ENCODE data around the gene UQCC2.

The UQCC2 gene

DNA sequence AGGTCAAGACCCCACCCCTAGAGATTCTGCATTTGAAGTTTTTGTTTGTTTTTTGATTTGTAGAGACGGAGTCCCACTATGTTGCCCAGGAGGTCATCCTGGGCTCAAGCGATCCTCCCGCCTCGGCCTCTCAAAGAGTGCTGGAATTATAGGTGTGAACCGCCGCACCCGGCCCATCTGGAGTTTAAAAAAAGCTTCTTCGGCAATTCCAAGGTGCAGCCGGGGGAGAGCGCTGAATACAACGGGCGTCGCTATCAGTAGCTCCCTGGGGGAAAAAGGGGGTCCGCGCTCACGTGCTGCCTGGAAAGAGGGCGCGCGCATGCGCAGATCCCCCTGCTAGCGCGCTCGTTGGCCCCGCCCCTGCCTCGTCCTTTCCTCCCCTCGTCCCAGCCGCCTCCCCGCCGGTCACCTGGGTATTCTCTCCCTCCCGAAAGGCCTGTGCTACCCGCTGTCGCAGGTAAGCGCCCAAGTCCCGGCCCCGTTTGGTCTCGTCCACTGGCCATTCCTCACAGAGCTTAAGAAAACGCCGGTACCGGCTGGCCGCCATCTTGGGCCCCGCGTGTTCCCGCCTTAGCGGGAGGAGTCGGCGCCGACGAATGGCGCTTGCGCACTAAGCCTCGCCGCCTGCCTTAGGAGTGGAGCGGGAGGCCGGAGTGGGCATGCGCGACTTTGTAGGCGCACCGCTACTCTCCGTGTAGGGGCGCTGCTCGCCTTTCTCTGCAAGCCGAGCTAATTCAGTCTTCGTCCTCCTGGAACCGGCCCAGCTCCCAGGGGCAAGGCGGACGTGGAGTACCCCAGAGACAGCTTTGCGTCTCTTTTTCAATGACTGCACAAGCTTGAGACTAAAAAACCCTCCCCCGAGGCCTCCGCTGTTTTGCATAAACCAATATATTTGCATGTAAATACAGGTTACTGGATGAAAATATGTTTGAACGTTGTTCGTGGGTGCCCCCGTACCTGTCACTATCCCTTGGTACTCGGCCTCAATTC is at the start of gene UQCC2:
Gene UQCC2, minus strand, starts transcription at position 561 of the 990 bp plus-strand sequence. Its CDS starts 14 bp downstream, at position 547.
- peak; percentile 93 to 96 for DNase-seq

DNA sequence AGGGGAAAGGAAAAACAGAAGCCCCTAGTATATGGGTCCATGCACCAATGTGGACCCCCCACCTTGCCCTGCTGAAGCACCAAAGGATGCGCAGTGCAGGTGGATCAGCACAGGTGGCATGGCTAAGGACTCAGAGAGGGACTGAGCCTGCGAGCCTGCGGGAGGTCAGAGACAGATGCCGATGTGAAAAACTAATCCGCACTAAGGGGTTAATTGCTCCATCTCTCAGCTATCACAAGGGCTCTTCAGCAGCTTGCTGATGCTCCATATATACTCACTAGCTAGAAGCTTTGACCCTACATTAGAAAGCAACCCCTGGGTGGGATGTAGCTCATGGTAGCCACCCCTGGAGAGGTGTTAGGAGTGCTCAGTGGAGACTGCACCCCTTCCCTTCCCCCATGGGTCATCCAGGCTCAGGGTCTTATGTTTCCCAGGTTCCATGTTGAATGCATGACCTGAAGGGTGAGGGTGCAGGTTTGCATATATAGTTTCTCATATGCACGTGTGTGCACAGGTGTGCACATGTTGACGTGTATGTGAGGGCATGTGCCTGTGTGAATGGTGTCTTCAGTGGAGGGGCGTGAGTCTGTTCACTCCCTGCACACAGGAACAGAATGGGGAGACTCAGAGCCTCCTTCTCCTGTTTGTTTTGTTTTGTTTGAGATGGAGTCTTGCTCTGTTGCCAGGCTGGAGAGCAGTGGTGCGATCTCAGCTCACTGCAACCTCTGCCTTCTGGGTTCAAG is 48.6 kb upstream of the UQCC2 start:
- no peak for DNase-seq

DNA sequence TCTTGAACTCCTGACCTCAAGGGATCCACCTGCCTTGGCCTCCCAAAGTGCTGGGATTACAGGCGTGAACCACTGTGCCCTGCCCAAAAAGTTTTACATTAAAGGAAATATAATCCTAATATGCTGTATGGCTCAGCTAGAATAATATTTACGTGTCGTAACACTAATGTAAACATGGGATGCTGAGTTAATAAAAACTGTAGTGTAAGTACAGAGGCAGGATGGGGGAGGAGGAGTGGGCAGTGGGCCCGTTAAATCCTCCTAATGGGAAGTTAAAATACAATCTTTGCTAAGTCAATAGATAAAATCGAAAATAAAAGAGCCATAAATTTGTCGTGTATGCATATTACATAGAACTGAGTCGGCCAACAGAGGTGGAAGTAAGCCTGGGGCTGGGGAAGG is 47.3 kb upstream of the UQCC2 start:
- no peak for DNase-seq

DNA sequence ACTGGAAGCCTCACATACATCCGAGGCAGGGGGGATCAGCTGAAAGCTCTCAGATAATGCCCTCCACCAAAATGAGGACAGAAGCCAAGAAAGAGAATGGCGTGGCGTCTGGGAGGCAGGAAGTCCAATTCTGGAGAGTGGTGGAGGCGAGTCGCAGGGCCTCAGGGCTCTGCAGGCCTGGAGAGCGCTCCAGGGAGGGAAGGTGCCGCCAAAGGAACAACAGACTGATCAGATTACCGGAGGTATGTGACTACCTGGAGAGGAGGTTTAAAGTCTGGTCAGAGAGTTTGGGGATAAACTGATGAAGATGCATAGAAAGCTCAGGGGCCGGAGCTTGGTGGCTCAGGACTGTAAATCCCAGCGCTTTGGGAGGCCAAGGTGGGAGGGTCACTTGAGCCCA is 46.4 kb upstream of the UQCC2 start:
- no peak for DNase-seq

DNA sequence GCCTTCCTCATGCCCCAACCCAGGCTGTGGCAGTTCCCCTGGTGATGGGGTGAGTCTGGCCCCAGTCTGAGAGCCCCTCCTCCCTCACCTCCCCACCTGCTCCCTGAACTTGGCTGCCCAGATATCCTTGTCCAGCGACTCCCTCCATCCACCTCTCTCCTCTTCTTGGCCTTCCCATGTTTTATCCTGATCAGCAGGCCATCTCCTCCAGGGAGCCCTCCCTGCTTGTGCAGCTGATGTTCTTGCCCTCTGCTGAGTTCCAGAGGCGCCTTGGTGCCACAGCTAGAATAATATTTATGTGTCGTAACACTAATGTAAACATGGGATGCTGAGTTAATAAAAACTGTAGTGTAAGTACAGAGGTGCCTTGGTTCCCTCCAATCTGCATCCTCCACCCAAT is 45.6 kb upstream of the UQCC2 start:
- DNase-seq = no peak

DNA sequence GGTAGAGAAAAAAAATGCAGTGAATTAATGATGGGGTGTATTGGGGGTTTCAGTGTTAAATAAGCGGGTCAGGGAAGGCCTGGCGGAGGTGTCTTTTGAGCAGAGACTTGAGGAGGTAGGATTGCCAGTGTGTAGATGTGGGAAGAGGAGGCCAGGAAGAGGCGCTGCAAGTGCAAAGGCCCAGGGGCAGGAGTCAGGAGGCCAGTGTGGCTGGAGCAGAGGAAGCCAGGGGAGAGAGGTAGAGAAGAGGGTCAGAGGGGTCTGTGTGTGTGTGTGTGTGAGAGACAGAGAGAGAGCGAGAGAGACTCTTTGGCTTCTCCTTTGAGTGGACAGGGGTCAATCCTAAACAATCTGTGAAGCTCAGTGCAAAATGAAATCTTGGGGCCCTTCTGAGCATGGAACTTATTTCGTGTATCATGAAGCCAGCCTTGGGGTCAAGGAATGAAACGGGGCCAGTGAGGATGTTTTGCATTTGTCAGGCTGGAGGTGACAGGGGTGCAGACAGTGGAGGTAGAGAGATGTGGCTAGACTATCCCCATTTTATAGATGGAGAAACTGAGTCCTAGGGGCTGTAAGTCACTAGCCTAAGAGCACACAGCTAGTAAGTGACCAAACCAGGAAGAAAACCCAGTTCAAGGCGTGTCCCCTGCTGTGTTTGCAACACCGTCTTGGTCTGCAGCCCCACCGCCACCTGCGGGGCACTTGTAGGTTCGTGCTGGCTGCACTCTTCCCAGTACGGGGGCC is 44.9 kb upstream of the UQCC2 start:
- no peak for DNase-seq

DNA sequence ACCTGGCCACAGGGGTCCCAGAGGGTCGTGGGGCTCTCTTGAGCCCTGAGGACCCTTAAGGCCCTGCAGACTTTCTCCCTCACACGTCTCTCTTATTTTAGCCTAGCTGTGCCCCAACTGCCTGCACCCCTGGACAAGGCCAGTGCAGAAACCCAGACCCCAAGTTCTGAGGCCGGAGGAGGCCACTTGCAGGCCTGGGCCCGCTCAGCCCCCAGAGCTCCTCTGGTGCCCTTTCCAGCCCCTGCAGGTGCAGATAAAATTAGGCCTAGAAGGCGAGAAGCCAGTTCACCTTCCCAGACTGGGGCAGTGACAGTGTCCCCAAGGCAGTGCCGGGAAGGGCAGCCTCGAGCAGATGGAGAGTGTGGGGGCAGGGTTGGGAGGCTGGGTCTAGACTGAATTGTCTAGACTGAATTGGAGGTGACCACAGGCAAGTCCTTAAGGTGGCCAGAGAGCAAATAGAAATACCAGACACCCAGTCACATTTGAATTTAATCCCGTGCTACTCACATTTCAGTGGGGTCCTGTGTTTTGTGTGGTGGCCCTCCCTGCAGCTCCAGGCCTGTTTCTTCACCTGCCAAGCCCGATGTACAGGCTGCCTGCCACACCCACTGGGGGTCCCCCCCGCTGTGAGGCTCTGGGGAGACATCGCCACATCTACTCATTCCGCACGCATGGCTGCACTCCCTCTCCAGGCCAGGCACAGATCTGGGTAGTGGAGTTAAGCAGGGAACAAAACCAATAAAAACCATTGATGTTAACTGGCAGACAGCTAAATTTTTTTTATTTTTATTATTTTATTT is 43.8 kb upstream of the UQCC2 start:
- no peak for DNase-seq

DNA sequence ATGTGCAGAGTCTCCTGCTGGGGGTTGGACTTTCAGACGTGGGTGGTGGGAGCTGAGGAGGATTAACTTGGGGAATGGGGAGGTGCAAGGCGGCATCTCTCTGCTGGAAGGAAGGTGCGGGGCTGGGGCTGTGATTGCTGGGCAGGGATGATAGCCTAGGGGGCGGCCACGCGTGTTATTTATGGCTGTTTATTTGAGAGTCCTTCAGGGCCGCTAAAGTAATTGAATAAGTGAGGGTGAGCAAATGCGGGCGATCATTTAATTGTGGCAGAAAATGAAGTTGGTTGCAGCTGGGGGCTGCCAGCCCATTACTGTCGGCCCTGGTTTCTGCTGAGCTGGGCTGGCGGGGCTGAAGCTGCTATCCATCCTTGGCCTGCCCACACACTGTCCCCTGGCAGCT is 42.7 kb upstream of the UQCC2 start:
- no peak for DNase-seq

DNA sequence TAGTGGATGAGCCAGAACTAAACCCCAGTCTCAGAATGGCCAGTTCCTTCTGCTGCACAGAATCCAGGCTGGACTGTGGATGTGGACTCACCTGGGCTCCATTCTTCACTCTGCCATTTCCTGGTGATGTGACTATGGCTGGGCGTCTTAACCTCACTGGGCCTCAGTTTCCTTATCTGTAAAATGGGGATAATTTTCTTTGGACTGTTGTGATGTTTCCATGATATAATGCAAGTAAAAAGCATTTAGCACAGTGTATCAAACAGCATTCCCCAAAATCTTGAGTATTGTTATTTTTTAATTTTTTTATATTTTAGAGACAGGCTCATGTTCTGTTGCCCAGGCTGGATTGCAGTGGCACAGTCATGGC is 41.1 kb upstream of the UQCC2 start:
- DNase-seq = no peak

DNA sequence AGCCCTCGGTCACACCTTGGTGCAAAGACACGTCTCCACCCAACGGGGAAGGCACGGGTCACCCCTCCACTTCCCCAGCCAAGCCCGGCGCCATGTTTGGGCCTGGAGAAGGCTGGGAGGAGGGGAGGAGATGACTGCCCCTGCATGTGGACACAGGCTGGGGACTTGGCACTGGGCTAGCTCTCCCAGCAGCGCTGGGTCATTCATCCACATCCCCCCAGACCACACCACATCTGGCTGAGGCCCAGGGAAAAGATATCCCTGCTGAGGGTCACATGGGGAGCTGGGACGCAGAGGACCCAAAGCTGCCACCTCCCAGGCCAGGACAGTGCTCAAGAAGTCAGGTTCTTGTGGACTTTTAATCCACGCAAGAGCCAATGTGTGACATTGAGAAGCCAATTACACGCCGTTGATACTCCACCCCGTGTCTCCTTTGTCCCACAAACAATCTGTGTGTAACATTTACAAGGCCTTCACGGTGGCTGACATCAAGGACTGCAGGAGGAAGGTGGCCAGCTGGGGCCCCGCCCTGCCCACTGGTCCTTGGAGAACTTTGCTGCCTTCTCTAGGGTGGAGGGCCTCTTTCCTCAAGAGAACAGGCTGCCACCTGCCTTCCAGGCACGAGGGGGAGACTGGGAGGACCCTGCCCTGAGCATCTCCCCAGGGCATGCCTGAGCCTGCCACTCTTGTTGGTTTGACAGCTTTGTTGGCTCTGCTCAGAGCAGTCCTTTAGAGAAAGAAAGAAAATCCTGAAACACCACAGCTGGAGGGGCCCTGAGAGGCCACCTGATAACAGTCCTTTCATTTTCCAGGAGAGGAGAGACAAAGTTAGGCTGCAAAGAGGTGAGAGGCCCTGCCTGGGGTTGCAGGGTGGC is 40.5 kb upstream of the UQCC2 start:
- no peak for DNase-seq

DNA sequence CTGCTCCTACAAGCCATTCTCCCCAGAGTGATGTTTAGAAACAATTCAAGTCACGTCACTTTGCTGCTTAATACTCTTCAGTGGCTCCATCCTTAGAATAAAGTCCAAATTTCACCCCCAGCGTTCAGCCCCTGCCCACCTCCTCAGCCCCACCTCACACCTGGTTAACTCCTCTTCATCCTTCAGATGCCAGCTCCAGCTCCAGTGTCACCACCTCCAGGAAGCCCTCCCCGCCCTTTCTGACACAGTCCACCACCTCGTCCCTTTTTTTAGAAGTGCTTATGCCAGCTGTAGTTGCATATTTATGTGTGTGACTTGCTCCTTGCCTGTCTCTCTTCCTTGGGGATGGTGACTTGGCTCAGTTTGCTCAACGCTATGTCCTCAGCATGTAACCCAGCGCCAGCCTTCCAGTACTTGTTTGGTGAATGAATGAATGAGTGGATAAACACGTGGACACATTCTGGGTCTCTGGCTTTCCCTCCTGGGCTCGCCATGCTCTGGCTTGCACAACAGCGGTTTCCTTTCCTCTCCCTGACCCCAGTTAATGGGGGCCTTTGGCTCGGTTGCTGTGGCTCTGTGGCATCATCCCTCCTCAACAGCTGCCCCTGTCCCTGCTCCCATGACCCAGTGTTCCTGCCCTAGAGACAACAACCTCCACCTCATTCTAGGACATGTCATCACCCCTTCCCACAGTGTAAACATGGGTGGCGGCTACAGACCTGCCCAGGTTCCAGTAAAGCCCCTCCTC is 38.9 kb upstream of the UQCC2 start:
- no peak for DNase-seq

DNA sequence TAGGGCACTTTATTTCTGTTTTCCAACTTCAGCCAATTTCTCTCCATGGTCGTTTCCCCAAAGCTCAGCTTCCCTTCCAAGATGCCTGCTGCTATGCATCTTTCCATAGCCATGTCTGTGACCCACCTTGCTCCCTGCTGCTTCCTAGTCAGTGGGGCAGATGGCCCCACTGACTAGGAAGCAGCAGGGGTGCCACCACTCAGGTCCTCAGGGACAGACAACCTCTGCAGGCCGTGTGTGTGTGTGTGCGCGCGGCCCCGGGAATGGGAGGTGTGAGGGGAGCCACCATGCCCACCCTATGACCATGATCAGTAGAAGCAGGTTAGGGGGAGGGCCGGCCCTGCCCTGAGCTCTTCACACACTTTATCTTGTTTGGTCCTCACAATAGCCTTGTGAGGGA is 37.9 kb upstream of the UQCC2 start:
- DNase-seq = no peak

DNA sequence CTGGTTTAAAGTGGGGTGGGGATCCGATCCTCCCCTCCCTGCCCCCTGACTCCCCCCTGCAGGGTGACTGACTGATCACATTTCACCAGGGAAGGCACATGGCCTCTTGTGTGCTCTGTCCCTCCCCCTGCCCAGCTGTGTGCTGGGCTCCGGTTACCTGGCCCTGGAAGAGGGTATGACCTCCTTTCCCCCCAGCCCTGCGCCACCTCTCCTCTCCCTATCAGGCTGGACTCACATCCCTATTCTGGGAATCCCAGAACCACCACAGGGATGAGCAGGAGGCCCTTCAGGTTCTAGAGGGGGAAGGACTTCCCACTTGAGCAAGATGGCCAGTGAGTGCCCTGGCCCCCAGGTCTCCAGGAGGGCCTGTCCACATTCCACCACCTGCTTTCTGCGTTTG is 37.3 kb upstream of the UQCC2 start:
- DNase-seq = no peak

DNA sequence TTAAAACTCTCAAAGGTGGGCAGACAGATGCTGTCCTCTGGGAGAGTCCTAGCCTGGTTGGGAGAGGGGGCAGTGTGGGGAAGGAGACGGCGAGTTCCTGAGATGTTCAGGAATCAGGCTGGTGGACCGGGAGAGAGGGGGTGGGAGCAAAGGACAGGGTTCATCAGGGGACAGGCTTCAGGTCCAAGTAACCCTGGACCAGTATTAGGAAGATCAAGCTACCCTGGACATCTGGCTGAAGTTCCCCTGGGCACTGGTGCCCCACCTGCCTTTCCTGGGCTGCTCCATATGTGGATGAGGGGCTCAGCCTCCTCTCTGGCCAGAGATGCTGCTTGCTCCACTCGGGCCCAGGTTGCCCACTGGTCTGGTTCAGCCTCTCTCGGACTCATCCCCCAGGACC is 36.3 kb upstream of the UQCC2 start:
- DNase-seq = no peak

DNA sequence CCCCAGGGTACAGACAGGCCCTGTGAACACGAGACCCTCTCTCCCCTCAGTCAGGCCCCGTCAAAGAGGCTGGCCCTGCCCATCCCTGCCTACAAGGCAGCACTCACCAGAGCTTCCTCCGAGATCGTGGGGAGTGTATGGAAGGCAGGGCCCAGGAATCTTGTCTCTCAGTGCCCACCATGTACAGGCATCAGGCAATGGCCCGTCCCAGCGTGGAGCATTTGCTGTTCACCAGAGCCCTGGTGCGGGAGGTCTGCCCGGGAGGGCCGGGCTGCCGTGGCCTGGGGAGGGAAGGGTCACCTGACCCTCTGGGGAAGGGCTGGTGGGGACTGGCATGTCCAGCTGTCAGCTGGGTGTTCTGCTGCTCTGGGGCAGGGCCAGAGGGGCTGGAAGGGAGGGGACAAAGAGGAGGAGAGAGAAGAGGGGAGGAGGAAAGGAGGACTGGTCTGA is 35.2 kb upstream of the UQCC2 start, which contains the start of gene IP6K3:
Gene IP6K3, minus strand, starts transcription at position 255 of the 450 bp plus-strand sequence. CDS start 11,429 bp downstream, outside the sequence.
- peak; percentile 85 to 87 for DNase-seq

DNA sequence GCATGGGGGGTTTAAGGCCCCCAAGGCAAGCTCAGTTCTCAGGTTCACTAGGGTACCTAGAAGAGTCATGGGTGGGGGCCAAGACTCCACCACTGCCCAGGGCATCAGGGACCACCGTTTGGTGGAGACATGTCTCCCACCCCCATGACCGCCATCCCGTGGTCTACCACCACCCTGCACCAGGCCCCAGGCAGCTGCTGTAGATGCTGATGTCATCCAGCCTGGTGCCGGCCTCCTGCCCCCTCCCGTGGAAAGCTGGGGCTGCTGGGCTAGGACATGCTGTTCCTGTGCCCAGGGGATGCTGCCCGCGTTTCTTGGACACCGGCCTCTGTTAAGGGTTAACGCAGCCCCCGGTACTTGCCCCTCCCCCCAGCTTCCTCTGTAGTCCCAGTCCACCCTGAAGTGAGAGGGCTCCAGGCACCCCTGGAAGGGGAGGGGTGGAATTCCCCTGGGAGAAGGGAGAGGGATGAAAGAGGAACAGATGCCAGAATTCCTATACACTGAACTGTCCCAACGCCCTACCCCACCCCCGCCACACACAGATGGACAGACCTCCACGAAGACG is 34.6 kb upstream of the UQCC2 start:
- DNase-seq = peak in 1 of 2 donors; percentile 62

DNA sequence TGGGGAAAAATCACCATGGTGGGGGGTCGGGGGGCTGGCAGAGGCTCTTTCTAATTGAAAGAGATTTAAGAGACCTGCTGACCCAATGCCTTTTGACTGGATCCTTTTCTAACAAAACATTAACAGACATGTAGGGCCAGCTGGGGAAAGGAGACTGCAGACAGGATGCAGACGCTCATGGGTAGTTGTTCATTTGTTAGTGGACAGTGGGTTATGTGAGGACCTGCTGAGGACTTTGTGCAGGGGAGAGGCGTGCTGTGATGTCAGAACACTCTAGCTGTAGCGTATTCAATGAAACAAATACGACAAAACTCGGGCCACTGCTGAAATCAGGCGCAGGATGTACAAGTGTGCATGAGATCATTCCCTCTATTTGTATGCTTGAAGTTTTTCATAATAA is 34.0 kb upstream of the UQCC2 start:
- DNase-seq = no peak

DNA sequence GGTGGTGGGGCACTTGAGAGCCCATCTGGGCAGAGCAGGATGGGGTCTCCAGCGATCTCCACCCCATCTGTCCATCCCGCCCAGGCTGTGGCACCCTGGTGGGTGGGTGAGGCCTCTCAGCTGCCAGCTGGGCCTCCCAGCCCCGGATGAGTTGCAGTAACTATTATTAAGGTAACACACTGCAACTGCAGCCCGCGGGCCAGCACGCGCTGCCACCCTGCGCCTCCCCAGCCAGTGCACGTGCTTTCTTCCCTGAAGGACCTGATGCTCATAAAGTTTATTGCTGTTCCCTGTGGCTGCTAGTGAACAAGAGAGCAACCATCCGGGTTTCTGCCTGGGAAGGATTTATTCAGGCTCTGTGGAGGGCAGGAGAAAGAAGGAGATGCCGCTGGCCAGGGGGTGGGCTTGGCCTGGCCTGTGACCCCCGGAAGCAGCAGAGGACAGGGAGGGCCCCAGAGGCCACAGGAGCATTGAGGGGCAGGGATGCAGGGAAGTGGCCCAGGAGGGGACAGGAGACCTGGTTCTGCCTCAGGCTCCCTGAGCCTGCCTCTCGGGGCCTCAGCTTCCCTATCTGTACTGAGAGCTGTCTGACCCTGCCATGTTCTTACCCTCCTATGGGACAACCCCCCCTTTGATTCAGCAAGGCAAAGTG is 33.5 kb upstream of the UQCC2 start:
- DNase-seq = no peak

All from hippocampal formation (tissue), 2 donors.